H9 (cell line): Measurements from ENCODE around the gene COLEC12. TPM values are rescaled to one million over a fixed set of nuclear protein-coding genes. Genes with fewer than 3 reads are reported as not detected.
A peak's percentile ranks its signal among the peaks of the same experiment; 100 is the strongest.

Experiments
- DNase-seq: peaks from one replicate; pipeline ENCODE4 v3.0.0-alpha.2; 2017
- H2AFZ ChIP-seq: one replicate; pipeline ENCODE4 v1.6.1; 2013; ENCODE audit warnings: mild to moderate bottlenecking, low read length, control low read depth, moderate library complexity
- H2AK5ac ChIP-seq: 2 replicates; pipeline ENCODE4 v1.6.1; 2013; ENCODE audit warnings: low read length, control low read depth, mixed read lengths; ENCODE audit not compliant: insufficient read length
- H2BK120ac ChIP-seq: one replicate; pipeline ENCODE4 v1.6.1; 2013; ENCODE audit warnings: low read depth, mild to moderate bottlenecking, low read length, control low read depth, inconsistent platforms; ENCODE audit not compliant: poor library complexity, severe bottlenecking
- H2BK12ac ChIP-seq: 2 replicates; pipeline ENCODE4 v1.6.1; 2013; ENCODE audit warnings: low read length, control low read depth, mixed read lengths, low read depth; ENCODE audit not compliant: insufficient read length
- H2BK15ac ChIP-seq: 2 replicates; pipeline ENCODE4 v1.6.1; 2013; ENCODE audit warnings: low read depth, low read length, control low read depth
- H2BK20ac ChIP-seq: one replicate; pipeline ENCODE4 v1.6.1; 2013; ENCODE audit warnings: low read depth, mild to moderate bottlenecking, low read length, control low read depth, inconsistent platforms; ENCODE audit not compliant: poor library complexity, severe bottlenecking
- H2BK5ac ChIP-seq: 2 replicates; pipeline ENCODE4 v1.6.1; 2013; ENCODE audit warnings: low read length, control low read depth, mixed read lengths; ENCODE audit not compliant: insufficient read length
- H3K14ac ChIP-seq: 2 replicates; pipeline ENCODE4 v1.6.1; 2013; ENCODE audit warnings: low read length, control low read depth; ENCODE audit not compliant: insufficient read depth
- H3K18ac ChIP-seq: 2 replicates; pipeline ENCODE4 v1.6.1; 2013; ENCODE audit warnings: low read depth, mild to moderate bottlenecking, mixed read lengths, low read length, control low read depth; ENCODE audit not compliant: insufficient read length
- H3K23ac ChIP-seq: 2 replicates; pipeline ENCODE4 v1.6.1; 2013; ENCODE audit warnings: low read length, control low read depth, mixed read lengths, low read depth; ENCODE audit not compliant: insufficient read length
- H3K23me2 ChIP-seq: 2 replicates; pipeline ENCODE4 v1.6.1; 2013; ENCODE audit warnings: low read depth, mild to moderate bottlenecking, mixed read lengths, low read length, control low read depth; ENCODE audit not compliant: insufficient read length, poor library complexity, severe bottlenecking
- H3K27ac ChIP-seq: 2 replicates; pipeline ENCODE4 v1.5.1; 2013; ENCODE audit warnings: low read length, control low read depth, mixed read lengths, low read depth; ENCODE audit not compliant: insufficient read length
- H3K27me3 ChIP-seq: 2 replicates; pipeline ENCODE4 v1.6.1; 2013; ENCODE audit warnings: low read length, control low read depth, inconsistent platforms; ENCODE audit not compliant: insufficient read depth
- H3K4ac ChIP-seq: 2 replicates; pipeline ENCODE4 v1.6.1; 2013; ENCODE audit warnings: low read depth, mild to moderate bottlenecking, control low read depth, inconsistent platforms, low read length, moderate library complexity
- H3K4me1 ChIP-seq: 2 replicates; pipeline ENCODE4 v1.6.1; 2013; ENCODE audit warnings: low read length, control low read depth, inconsistent platforms; ENCODE audit not compliant: insufficient read depth
- H3K4me2 ChIP-seq: 2 replicates; pipeline ENCODE4 v1.6.1; 2013; ENCODE audit warnings: low read length, control low read depth, mixed read lengths; ENCODE audit not compliant: insufficient read length, insufficient read depth
- H3K56ac ChIP-seq: 2 replicates; pipeline ENCODE4 v1.6.1; 2013; ENCODE audit warnings: low read depth, mild to moderate bottlenecking, mixed read lengths, low read length, control low read depth; ENCODE audit not compliant: insufficient read length
- H3K79me1 ChIP-seq: 2 replicates; pipeline ENCODE4 v1.6.1; 2013; ENCODE audit warnings: low read depth, mild to moderate bottlenecking, moderate library complexity, low read length, control low read depth, inconsistent platforms; ENCODE audit not compliant: insufficient read depth, poor library complexity, severe bottlenecking
- H3K79me2 ChIP-seq: 2 replicates; pipeline ENCODE4 v1.6.1; 2013; ENCODE audit warnings: low read length, control low read depth, inconsistent platforms; ENCODE audit not compliant: insufficient read depth
- H3K9ac ChIP-seq: 2 replicates; pipeline ENCODE4 v1.6.1; 2013; ENCODE audit warnings: low read length, control low read depth, mixed read lengths; ENCODE audit not compliant: insufficient read length; ENCODE audit errors: extremely low read depth
- H3K9me3 ChIP-seq: one replicate; pipeline ENCODE4 v1.6.1; 2013; ENCODE audit warnings: low read depth, low read length, inconsistent platforms; ENCODE audit not compliant: control insufficient read depth
- H3T11ph ChIP-seq: one replicate; pipeline ENCODE4 v1.6.1; 2013; ENCODE audit warnings: mild to moderate bottlenecking, low read length, control low read depth, inconsistent platforms
- H4K20me1 ChIP-seq: one replicate; pipeline ENCODE4 v1.6.1; 2013; ENCODE audit not compliant: control insufficient read depth, insufficient read length, insufficient read depth
- H4K5ac ChIP-seq: 2 replicates; pipeline ENCODE4 v1.6.1; 2013; ENCODE audit warnings: low read depth, mild to moderate bottlenecking, mixed read lengths, low read length, control low read depth; ENCODE audit not compliant: insufficient read length
- H4K8ac ChIP-seq: replicated peaks from 2 replicates; pipeline ENCODE4 v1.6.1; 2013; ENCODE audit warnings: low read length, control low read depth, mixed read lengths, low read depth; ENCODE audit not compliant: insufficient read length
- H4K91ac ChIP-seq: 2 replicates; pipeline ENCODE4 v1.6.1; 2013; ENCODE audit warnings: low read depth, mild to moderate bottlenecking, moderate library complexity, mixed read lengths, low read length, control low read depth; ENCODE audit not compliant: insufficient read length
- H3K27ac Mint-ChIP-seq, 3 experiments: 2 replicates in 2 of 3; 3 replicates in 1 of 3; pipeline ENCODE4 v1.8.0; 2020 to 2021; ENCODE audit warnings: mixed read lengths in 3 of 3, mild to moderate bottlenecking in 1 of 3, moderate library complexity in 1 of 3
- H3K27me3 Mint-ChIP-seq: 2 replicates; pipeline ENCODE4 v1.8.0; 2021; ENCODE audit warnings: low read depth, mild to moderate bottlenecking, moderate library complexity, mixed read lengths
- H3K36me3 Mint-ChIP-seq, 3 experiments: 2 replicates in 2 of 3; 3 replicates in 1 of 3; pipeline ENCODE4 v1.8.0; 2020 to 2021; ENCODE audit warnings: low read depth in 3 of 3, mixed read lengths in 3 of 3; ENCODE audit not compliant: insufficient read depth in 1 of 3
- H3K4me1 Mint-ChIP-seq, 2 experiments: 2 replicates each; pipeline ENCODE4 v1.8.0; 2020; ENCODE audit warnings: mixed read lengths in 2 of 2
- H3K4me3 Mint-ChIP-seq, 2 experiments: 2 replicates in 1 of 2; 3 replicates in 1 of 2; pipeline ENCODE4 v1.8.0; 2020 to 2021; ENCODE audit warnings: mild to moderate bottlenecking in 2 of 2, mixed read lengths in 2 of 2, moderate library complexity in 1 of 2
- H3K9me3 Mint-ChIP-seq, 2 experiments: 2 replicates in 1 of 2; 3 replicates in 1 of 2; pipeline ENCODE4 v1.8.0; 2020; ENCODE audit warnings: mild to moderate bottlenecking in 2 of 2, mixed read lengths in 2 of 2, moderate library complexity in 1 of 2
- CTCF ChIP-seq: fragments of 200-600 bp; sonication (generic); conservative IDR thresholded peaks from 3 replicates; pipeline ENCODE4 v1.8.0; 2021; ENCODE audit warnings: antibody characterized with exemption, mild to moderate bottlenecking
- WGBS: extraction: QIAGEN DNeasy Blood & Tissue Kit; methylation state at CpG from one replicate; pipeline ENCODE4 v1.1.7; 2013; ENCODE audit warnings: missing lambda C conversion rate, low lambda C conversion rate, mixed read lengths; ENCODE audit not compliant: insufficient read length; ENCODE audit errors: extremely low coverage; 5-methylcytosine and 5-hydroxymethylcytosine counted together
- total RNA-seq: library from RNA; stranded (reverse); gene quantifications from 2 replicates; pipeline ENCODE4 v1.2.1, GENCODE V29; 2021

The COLEC12 gene
- total RNA-seq, 1 experiment from 2014 or later: 0.70 TPM

- Histone ChIP-seq H3T11ph (no peak overlapping the region), H4K8ac (no peak overlapping the region), H3K4ac (no peak overlapping the region), H2BK5ac (no peak overlapping the region), H3K56ac (no peak overlapping the region), H3K4me1 (no peaks in the 10 kb centered on the region), H3K14ac (no peak overlapping the region), H3K79me2 (no peaks in the 10 kb centered on the region), H4K91ac (no peak overlapping the region), H2BK15ac (no peak overlapping the region), H3K9ac (no peak overlapping the region), H3K23ac (no peak overlapping the region), H3K9me3 (no peaks in the 10 kb centered on the region), H3K79me1 (no peaks in the 10 kb centered on the region), H3K23me2 (no peaks in the 10 kb centered on the region), H4K5ac (no peak overlapping the region), H2AFZ (no peak overlapping the region), H2BK20ac (no peak overlapping the region), H3K4me2 (no peak overlapping the region), H3K27me3 (no peaks in the 10 kb centered on the region), H2AK5ac (no peak overlapping the region), H2BK12ac (no peak overlapping the region), H3K27ac (no peak overlapping the region), H3K18ac (no peak overlapping the region), H2BK120ac (no peak overlapping the region), H4K20me1 (no peaks in the 10 kb centered on the region)
- Mint-ChIP-seq H3K27ac (0 out of 7 replicates have a peak overlapping the region, but pooled peaks of 1 of the 3 experiments have one; percentile 3), H3K4me3 (no peak overlapping the region; a peak in 1 of 5 replicates), H3K36me3 (no peaks in the 10 kb centered on the region; a peak in 1 of 7 replicates), H3K27me3 (no peaks in the 10 kb centered on the region; the same call in 1 of the 2 replicates), H3K9me3 (peaks cover 0 to 6% of the 10 kb centered on the region in 2 experiments; a peak in 2 of 5 replicates), H3K4me1 (peaks cover 13 to 17% of the 10 kb centered on the region in 2 experiments)
- no peak for TF ChIP-seq CTCF
- peak; percentile 42 for DNase-seq
- no CpG with 5 or more reads among the region's 12 CpGs for WGBS
Observed at GRCh38 chr18:463827-464541, 36.5 kb downstream of the COLEC12 start.
